Measurements from ENCODE around the gene ELP4. TPM values are rescaled to one million over a fixed set of nuclear protein-coding genes. Genes with fewer than 3 reads are reported as not detected.

ELP4 gene
- total RNA-seq, 1 experiment from 2014 or later, result 20.3 TPM

DNA sequence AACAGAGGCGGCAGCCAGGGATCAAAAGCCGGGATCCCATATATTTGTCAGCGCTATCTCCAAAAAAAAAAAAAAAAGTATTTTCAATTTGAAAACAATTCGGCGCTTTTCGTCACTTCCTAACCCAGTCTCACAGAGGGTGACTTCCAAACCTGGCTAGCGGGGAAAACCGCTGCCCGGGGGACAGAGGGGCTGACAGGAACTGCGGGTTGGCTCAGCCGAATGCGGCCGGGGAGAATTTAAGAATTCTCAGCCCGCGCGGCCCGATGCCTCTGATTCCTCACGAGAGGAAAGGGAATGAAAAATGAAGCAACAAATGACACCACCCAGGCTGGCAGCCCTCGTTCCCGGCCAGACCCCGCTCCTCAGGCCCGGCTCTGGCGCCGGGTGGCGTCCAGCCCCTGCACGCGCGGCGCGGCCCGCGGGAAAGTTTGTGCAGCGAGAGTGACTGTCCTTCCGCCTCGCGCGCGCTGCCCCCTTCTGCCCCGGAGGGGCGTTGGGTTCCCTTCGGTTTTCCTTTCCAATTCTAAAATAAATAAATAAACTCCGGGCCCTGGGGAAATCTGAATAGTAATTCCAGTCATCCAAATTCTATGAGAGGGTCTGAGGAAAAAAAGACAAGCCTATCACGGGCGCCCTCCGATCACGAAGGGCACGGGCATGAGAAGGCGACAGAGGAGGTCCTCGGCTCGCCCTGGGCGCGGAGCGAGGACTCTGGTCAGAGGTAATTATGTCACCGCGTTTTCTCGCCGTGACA lies 306.3 kb downstream of the ELP4 start:
- intact Hi-C loops (cut with micrococcal nuclease; ENCODE audit: unreplicated experiment), result no loop called here
- DNase-seq, result no peak
- Mint-ChIP-seq H3K9me3 (ENCODE audit: low read depth, unreplicated experiment) (no peaks in the 10 kb centered on the region), H3K4me1 (ENCODE audit: low read depth, unreplicated experiment) (peaks cover 28% of the 10 kb centered on the region), H3K36me3 (ENCODE audit: insufficient read depth, unreplicated experiment) (peaks cover 11% of the 10 kb centered on the region), H3K27me3 (ENCODE audit: unreplicated experiment) (peaks cover 79% of the 10 kb centered on the region), H3K4me3 (ENCODE audit: low read depth, unreplicated experiment) (peak overlapping the region; percentile 61), H3K27ac (ENCODE audit: unreplicated experiment) (no peak overlapping the region)
- no TSS peak for BruUV-seq (replicated peaks)
- CTCF ChIA-PET, result no interaction called here
- TF ChIP-seq, protein P1, sequence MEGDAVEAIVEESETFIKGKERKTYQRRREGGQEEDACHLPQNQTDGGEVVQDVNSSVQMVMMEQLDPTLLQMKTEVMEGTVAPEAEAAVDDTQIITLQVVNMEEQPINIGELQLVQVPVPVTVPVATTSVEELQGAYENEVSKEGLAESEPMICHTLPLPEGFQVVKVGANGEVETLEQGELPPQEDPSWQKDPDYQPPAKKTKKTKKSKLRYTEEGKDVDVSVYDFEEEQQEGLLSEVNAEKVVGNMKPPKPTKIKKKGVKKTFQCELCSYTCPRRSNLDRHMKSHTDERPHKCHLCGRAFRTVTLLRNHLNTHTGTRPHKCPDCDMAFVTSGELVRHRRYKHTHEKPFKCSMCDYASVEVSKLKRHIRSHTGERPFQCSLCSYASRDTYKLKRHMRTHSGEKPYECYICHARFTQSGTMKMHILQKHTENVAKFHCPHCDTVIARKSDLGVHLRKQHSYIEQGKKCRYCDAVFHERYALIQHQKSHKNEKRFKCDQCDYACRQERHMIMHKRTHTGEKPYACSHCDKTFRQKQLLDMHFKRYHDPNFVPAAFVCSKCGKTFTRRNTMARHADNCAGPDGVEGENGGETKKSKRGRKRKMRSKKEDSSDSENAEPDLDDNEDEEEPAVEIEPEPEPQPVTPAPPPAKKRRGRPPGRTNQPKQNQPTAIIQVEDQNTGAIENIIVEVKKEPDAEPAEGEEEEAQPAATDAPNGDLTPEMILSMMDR (IDR thresholded peaks at IDR 0.05; ENCODE audit: unreplicated experiment), result no peak

DNA sequence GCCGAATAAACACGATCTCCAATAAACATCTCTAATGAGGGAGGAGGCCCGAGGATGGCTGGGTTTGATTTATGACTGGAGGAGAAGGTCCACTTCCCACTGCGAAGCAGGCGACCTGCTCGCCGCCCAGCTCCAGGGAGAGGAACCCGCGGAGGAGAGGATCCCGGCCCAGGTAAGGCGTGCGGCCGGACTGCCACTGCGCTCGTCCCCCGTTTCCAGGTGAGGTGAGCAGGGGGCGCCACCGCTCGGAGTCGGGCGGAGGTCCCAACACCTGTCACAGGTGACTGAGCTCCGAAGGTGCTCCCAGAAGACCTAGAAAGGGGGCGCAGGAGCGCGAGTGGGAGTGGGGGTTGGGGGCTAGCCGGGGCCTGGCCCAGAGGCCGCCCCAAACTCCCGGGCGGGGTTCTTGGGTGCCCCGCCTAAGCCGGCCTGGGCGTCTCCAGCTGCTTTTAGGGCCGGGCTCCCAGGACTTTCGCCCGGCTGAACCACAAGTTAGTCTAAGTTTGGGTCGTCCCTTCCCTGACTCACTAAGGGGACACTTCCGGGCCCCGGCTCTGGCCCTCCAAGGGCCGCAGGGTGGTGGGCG lies 307.0 kb downstream of the ELP4 start:
- H3K27ac Mint-ChIP-seq (ENCODE audit: unreplicated experiment), result no peak overlapping the region

DNA sequence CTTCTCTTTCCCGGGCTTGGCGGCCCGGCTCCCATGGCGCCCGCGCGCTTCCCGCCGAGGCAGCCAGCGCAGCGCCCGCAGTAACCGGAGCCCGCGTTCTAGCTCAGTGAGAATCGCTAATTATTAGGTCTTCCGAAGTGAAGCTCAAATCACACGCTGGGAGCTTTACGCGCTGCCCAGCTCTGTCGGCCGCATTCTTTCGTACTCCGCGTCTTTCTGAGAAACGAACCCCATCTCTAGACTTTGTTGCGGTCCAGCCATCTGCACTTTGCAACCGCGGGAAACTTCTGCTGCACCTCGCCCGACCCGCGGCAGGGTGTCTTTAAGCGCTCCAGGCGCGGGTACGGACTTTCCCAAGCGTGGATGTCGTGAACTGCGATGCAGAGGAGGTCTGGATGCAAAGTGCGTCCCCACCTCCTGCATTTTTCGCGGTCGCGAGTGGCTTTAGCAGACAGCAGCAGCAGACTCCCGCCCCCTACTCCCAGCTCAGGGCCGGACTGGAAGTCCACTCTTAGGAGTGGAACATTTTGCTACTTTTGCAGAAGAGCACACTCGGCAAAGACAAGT lies 307.6 kb downstream of the ELP4 start:
- no TSS peak for BruUV-seq (replicated peaks)
- intact Hi-C loops (cut with micrococcal nuclease; ENCODE audit: unreplicated experiment), result no loop called here
- Mint-ChIP-seq H3K27ac (ENCODE audit: unreplicated experiment) (no peak overlapping the region), H3K4me1 (ENCODE audit: low read depth, unreplicated experiment) (peaks cover 16% of the 10 kb centered on the region), H3K9me3 (ENCODE audit: low read depth, unreplicated experiment) (no peaks in the 10 kb centered on the region), H3K27me3 (ENCODE audit: unreplicated experiment) (peaks cover 79% of the 10 kb centered on the region), H3K4me3 (ENCODE audit: low read depth, unreplicated experiment) (peak overlapping the region; percentile 61), H3K36me3 (ENCODE audit: insufficient read depth, unreplicated experiment) (peaks cover 6% of the 10 kb centered on the region)
- TF ChIP-seq, protein P1 (IDR thresholded peaks at IDR 0.05; ENCODE audit: unreplicated experiment), result no peak
- CTCF ChIA-PET, result no interaction called here
- no peak for DNase-seq

More for the DNA sequence above, 307.0 kb downstream of the ELP4 start:
- BruUV-seq (replicated peaks), result no TSS peak
- Mint-ChIP-seq H3K4me1 (ENCODE audit: low read depth, unreplicated experiment) (peaks cover 22% of the 10 kb centered on the region), H3K4me3 (ENCODE audit: low read depth, unreplicated experiment) (peak overlapping the region; percentile 61), H3K27me3 (ENCODE audit: unreplicated experiment) (peaks cover 79% of the 10 kb centered on the region), H3K36me3 (ENCODE audit: insufficient read depth, unreplicated experiment) (peaks cover 6% of the 10 kb centered on the region), H3K9me3 (ENCODE audit: low read depth, unreplicated experiment) (no peaks in the 10 kb centered on the region)
- CTCF ChIA-PET, result no interaction called here
- TF ChIP-seq, protein P1 (IDR thresholded peaks at IDR 0.05; ENCODE audit: unreplicated experiment), result no peak
- intact Hi-C loops (cut with micrococcal nuclease; ENCODE audit: unreplicated experiment), result no loop called here
- no peak for DNase-seq

DNA sequence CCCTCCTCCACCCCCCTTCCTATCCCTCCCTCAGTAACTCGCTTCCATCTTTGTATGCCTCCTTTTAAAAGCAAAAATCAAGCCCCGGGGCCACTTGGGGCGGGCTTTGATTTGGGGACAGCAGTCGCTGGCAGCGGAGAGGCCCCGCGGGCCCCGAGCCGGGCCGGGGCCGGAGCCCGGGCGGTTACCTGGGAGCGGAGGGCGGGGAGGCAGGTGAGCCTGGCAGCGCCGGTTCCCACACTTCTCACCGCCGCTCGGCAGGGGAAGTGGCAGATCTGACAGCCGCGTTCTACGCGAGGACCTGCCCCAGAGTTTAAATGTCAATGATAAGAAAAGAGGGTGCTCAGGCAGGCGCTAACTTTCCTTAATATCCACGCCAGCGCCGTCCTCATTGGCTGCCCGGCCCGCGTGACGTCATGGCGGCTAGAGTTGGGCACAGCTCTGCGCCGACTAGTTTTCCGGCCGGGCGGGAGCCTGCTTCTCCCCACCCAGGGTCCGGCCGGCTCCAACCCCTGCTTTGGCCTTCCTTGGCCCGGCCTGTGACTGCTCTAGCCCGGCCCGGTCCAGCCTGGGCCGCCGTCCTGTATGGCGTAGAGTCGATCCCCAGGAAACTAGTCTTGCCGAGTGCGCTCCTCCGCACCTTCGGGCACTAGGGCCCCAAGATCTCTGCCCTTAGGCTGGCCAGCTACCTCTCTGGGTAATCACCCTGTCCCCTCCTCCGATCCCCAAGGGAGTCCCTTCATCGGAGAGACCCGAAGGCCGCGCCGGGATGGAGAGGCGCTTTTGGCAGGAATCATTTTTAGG lies 308.3 kb downstream of the ELP4 start:
- H3K4me1 Mint-ChIP-seq (ENCODE audit: low read depth, unreplicated experiment), result peaks cover 10% of the 10 kb centered on the region
- TF ChIP-seq, protein P1 (IDR thresholded peaks at IDR 0.05; ENCODE audit: unreplicated experiment), result no peak
- BruUV-seq (replicated peaks), result no TSS peak
- no peak overlapping the region for H3K27ac Mint-ChIP-seq (ENCODE audit: unreplicated experiment)
- intact Hi-C loops (cut with micrococcal nuclease; ENCODE audit: unreplicated experiment), result no loop called here
- peaks cover 79% of the 10 kb centered on the region for H3K27me3 Mint-ChIP-seq (ENCODE audit: unreplicated experiment)
- H3K36me3 Mint-ChIP-seq (ENCODE audit: insufficient read depth, unreplicated experiment), result no peaks in the 10 kb centered on the region
- DNase-seq, result no peak
- no peaks in the 10 kb centered on the region for H3K9me3 Mint-ChIP-seq (ENCODE audit: low read depth, unreplicated experiment)
- CTCF ChIA-PET, result no interaction called here
- H3K4me3 Mint-ChIP-seq (ENCODE audit: low read depth, unreplicated experiment), result peak overlapping the region; percentile 61
